ACHN (cell line): ENCODE results near the gene PVR.
"Not testable (repeated sequence)": the region's sequence is repeated elsewhere in the genome, so short reads cannot be mapped to it uniquely, and the experiment has no call there.

Experiments used
- DNase-seq: peaks from one replicate; pipeline ENCODE4 v3.0.0-alpha.2; 2015
- in situ Hi-C: cut with HindIII; loops from 2 replicates; pipeline ENCODE4 v1.10.0; 2017; ENCODE audit warnings: low sequenced_read_pairs, low pct_ligation_motif_present, low pct_unique_long_range_greater_than_20kb

The PVR gene

DNA sequence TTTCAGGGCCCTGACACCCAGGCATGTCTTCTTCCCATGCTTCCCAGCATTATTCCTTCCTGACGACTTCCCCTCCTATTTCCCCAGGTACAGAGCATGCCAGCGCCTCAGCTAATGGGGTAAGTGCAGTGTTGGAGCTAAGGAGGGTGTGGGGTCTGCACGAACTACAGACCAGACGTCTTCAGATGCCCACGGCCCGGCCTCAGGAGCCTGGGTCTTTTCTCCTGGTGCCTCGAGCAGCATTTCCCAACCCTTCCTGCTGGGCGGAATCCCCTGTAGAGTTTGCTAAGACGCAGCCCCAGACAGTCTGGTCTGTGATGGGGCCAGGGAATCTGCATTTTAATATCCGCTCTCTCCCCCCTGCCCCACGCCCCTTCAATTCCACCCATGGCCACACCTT is 17.5 kb downstream of the PVR start:
- DNase-seq: no peak
- in situ Hi-C loops: no loop called here

DNA sequence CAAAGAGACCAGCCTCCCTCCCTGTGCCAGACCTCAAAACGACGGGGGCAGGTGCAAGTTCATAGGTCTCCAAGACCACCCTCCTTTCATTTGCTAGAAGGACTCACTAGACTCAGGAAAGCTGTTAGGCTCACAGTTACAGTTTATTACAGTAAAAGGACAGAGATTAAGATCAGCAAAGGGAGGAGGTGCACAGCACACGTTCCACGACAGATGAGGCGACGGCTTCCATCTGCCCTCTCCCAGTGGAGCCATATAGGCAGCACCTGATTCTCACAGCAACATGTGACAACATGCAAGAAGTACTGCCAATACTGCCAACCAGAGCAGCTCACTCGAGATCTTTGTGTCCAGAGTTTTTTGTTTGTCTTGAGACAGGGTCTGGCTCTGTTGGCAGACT is 18.2 kb downstream of the PVR start:
- in situ Hi-C loops: no loop called here
- DNase-seq: no peak

DNA sequence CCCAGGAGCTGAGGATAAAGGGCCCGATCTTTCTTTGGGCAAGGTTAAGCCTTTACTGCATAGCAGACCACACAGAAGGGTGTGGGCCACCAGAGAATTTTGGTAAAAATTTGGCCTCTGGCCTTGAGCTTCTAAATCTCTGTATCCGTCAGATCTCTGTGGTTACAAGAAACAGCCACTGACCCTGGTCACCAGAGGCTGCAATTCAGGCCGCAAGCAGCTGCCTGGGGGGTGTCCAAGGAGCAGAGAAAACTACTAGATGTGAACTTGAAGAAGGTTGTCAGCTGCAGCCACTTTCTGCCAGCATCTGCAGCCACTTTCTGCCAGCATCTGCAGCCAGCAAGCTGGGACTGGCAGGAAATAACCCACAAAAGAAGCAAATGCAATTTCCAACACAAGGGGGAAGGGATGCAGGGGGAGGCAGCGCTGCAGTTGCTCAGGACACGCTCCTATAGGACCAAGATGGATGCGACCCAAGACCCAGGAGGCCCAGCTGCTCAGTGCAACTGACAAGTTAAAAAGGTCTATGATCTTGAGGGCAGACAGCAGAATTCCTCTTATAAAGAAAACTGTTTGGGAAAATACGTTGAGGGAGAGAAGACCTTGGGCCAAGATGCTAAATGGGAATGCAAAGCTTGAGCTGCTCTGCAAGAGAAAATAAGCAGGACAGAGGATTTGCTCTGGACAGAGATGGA is 19.1 kb downstream of the PVR start:
- no peak for DNase-seq
- in situ Hi-C loops: no loop called here

DNA sequence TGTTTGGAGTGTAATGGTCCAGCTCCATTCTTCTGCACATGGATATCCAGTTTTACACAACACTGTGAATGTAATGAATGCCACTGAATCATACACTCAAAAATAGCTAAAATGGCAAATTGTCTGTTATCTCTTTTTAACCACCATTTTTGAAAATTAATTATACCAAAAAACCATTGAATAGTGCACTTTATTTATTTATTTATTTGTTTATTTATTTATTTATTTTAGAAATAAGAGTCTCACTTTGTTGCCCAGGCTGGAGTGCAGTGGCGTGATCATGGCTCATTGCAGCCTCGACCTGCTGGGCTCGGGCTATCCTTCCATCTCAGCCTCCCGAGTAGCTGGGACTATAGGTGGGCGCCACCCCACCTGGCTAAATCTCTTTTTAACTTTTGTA is 20.3 kb downstream of the PVR start:
- DNase-seq: no peak
- in situ Hi-C loops: no loop called here

DNA sequence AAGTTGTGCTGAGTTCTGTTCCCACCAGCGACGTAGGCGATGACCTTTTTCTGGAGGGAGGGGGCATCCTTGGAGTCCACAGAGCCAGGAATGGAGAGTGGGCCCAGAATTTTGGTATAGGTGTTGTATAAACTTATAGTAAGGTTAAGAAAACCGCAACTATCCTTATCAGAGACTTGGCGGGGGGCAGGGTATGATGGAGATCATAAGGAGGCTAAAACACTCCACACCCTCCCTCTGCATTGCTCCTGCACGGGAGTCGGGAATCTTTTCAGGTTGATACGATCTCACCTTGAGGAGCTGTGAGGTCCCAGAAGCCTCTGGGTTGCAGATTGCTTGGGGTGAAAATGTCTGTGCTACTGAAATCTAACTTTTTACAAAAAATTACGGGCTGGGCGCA is 21.3 kb downstream of the PVR start:
- in situ Hi-C loops: no loop called here
- no peak for DNase-seq

DNA sequence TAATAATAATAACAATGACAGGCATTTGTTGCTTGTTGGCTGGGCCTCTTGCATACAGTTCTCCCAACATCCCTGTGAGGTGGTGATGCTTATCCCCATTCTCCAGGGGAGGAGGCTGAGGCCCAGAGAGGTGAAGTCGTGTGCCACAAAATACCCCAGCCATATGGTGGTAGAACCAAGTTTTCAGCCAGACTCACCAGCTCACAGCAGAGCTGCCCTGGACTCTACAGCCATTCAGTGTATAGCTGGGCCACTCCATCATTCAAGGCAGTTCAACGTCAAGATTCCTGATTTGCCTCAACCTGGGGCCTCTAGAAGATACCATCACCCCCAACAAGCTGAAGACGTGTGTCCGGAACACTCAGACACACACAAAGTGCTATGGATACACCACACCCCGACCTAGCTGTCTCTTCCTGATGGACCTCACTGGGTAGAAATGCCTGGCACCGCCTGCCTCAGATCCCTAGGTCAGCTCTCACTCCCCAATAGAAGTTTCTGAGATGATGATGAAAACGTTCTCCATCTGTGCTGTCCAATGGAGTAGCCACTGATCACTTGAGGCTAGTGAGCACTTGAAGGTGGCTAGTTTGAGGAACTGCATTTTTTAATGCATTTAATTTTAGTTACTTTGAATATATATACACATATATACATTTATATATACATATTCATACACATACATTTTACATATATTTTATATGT is 23.3 kb downstream of the PVR start:
- in situ Hi-C loops: no loop called here
- DNase-seq: no peak

DNA sequence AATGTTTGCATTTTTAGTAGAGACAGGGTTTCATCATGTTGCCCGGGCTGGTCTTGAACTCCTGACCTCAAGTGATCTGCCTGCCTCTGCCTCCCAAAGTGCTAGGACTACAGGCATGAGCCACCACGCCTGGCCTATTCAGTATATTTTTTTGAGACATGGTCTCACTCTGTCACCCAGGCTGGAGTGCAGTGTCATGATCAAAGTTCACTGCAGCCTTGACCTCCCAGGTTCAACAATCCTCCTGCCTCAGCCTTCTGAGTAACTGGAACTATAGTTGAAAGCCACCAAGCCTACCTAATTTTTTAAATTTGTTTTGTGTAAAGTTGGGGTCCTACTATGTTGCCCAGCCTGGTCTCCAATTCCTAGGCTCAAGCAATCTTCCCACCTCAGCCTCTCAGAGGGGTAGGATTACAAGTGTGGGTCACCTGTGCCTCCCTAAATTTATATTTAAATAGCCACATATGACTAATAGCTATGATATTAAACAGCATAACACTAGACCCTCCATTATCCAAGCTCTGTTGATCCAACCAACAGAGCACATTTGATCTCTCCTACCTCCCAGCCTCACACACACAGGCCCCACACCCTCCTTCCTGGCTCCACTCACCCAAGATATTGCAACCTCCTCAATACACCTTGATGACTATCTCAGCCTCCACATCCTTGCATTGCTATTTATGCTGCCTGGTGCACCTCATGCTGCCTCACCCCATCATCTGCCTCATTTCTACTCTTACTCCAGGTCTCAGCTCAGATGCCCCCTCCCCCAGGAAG is 25.5 kb downstream of the PVR start:
- in situ Hi-C loops: no loop called here

DNA sequence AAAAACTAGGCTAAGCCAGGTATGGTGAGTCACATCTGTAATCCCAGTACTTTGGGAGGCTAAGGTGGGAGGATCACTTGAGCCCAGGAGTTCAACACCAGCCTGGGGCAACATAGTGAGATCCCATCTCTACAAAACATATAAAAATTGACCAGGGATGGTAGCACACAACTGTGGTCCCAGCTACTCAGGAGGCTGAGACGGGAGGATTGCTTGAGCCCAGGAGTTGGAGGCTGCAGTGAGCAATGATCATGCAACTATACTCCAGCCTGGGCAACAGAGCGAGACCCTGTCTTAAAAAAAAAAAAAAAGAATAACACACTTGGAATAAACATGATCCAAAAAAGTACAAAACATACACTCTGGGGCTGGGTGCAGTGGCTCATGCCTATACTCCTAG is 26.3 kb downstream of the PVR start:
- DNase-seq, in situ Hi-C loops: not testable (repeated sequence)

More for the DNA sequence above, 25.5 kb downstream of the PVR start:
- DNase-seq: no peak

DNA sequence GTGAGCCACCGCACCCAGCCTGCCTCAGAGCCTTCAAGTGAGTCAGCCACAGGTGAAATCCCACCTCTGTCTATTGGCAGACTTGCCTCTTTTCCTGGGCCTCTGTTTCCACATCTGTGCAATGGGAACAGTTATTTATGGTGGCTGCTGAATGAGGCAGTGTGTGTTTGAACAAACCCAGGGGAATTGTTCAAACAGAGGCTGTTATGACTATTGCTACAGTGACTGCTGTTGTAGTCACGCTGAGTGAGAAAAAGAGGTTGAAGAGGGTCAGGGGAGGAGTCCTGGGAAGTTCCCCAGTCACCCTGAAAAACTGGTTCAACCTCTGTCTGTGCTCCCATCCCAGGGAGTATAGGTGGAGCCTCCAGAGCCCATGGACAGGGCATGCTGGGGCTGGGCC is 27.7 kb downstream of the PVR start, which contains the start of gene CEACAM19:
Gene CEACAM19, plus strand, starts transcription at position 83 of the 400 bp plus-strand sequence. CDS start 450 bp downstream, outside the sequence.
- DNase-seq: no peak
- in situ Hi-C loops: no loop called here

DNA sequence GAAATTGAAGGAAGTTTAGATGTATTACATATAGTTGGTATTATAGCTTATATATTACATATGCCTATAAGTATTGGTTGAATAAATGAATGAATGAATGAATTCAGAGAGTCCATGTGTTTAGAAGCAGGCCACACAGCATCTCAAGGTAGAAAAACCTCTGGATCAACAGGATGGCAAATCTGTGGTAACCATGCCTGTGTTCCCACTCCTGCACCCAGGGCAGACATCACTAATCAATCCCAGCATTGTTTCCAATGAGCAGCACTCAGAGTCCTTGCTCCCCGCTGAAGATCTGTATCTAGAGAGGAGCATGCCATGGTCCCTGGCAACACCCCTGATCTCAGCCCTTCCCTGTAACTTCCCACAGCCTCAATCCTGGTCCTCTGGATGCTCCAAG is 28.5 kb downstream of the PVR start:
- in situ Hi-C loops: no loop called here
- DNase-seq: no peak

DNA sequence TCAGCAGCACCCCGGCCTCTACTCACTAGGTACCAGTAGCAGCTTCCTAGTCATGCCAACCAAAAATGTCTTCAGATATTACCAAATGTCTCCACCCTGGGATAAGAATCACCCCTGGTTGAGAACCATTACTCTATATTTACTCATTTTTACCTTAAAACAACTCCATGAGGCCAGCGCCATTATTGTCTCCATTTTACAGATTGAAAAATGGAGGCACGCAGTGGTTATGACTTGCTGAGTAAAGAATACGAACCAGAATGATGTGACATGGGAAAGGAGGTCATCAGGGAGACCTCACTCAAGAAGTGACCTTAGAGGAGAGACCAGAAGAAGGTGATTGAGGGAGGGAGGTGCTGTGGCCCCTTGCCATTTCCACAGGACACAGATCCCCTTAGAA is 29.8 kb downstream of the PVR start:
- in situ Hi-C loops: no loop called here
- no peak for DNase-seq

DNA sequence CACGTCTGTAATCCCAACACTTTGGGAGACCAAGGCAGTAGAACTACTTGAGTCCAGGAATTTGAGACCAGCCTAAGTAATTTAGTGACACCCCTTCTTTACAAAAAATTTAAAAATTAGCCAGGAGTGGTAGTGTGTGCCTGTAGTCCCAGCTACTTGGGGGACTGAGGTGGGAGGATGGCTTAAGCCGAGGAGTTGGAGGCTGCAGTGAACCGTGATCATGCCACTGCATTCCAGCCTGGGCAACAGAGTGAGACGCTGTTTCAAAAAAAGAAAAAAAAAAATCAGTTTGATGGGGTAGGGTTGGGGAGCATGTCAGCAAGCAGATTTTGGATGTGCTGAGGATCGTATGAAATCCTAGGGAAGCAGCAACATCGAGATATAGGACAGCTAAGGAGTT is 31.8 kb downstream of the PVR start:
- in situ Hi-C loops: no loop called here

DNA sequence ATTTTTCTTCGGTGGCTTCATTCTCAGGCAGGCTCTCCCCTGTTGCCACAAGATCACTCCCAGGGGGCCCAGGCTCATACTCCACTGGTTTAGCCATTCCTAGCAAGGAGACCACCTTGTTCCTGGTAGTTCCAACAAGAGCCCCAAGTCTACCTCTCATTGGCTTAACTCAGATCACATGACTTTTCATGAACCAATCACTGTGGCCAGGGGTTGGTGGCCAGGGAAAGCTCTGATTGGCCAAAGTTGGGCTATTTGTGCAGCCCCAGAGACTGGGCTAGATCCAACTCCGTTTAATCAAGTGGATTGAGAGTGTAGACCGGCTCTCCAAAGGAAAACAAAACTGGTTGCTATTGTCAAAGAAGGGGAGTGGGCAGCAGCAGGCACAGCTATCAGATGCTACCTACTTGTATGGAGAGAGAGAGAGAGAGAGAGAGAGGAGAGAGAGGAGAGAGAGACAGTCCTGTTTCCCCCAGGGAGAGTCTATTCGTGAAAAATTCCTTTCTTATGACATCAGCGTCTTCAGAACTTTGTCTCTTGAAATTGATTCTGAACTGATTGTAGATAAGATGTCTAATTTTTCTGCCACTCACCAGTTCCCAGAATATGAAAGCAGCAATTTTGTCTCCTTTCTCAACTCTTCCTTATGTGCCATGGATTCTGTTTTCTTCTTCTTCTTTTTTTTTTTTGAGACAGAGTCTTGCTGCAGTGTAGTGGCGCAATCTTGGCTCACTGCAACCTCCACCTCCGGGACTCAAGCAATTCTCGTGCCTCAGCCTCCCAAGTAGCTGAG is 33.5 kb downstream of the PVR start:
- peak; percentile 70 for DNase-seq
- in situ Hi-C loops: no loop called here

More for the DNA sequence above, 31.8 kb downstream of the PVR start:
- no peak for DNase-seq

DNA sequence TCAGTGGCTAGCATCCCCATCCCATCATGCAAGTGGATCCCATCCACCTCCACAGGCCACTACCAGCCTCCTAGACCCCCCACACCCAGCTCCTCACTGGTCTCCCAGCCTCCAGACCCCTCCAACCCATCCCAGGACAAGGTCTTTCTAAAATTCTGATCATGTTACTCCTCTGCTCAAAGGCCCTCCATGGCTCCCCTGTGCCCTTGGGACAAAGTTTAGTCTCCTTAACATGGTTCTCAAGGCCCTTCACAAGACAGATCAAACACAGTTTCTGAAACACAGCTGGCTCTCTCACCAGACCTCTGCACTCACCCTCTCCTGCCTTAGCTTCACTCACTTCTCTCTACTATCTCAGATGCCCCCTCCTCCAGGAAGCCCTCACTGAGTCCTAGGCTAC is 36.8 kb downstream of the PVR start:
- in situ Hi-C loops: no loop called here
- DNase-seq: no peak

DNA sequence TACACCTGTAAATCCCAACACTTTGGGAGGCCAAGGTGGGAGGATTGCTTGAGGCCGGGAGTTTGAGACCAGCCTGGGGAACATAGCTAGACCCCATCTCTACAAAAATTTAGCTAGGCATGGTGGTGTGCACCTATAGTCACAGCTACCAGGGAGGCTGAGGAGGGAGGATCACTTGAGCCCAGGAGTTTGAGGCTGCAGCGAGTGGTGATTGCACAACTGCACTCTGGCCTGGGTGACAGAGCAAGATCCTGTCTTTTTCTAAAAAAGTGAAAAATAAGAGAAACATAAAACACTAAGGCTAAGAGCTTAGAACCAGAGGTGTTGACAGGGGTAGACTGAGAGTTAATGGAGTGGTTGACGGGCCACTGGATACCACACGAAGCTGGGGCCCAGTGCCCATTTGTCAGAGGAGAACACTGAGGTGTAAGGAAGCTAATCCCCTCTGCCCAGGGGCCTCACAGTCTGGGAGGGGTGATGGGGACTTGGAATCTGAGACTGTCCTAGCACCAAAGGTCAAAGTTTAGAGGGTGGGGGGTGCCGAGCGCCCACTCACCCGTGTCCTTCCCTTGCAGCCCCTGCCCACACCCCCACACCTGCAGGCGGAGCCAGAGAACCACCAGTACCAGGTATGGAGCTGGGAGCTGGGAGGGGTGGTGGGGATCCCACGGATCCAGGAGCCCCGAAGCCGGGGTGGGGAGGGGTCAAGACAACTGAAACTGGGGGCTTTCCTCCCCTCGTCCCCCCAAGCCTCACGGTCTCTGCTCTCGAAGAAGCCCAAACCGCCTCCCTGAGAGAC is 38.5 kb downstream of the PVR start:
- in situ Hi-C loops: no loop called here
- no peak for DNase-seq

DNA sequence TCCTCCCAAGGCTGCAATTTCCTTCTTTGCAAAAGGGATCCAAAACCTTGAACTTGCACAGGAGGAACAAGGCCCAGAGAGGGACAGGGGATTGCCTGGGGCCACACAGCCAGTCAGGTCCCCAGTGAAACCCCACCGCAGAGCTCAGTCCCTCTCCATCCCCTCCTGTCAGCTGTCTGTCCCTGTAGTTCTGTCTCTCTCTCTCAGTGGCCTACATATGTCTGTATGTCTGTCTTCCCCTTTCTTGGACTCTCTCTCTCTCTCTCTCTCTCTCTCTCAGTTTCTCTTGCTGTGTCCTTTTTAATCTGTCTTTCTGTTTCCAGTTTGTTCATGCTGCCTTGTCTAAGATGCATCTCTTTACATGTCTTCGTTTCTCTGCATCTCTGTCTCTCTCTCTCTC is 39.1 kb downstream of the PVR start:
- DNase-seq: no peak
- in situ Hi-C loops: no loop called here

DNA sequence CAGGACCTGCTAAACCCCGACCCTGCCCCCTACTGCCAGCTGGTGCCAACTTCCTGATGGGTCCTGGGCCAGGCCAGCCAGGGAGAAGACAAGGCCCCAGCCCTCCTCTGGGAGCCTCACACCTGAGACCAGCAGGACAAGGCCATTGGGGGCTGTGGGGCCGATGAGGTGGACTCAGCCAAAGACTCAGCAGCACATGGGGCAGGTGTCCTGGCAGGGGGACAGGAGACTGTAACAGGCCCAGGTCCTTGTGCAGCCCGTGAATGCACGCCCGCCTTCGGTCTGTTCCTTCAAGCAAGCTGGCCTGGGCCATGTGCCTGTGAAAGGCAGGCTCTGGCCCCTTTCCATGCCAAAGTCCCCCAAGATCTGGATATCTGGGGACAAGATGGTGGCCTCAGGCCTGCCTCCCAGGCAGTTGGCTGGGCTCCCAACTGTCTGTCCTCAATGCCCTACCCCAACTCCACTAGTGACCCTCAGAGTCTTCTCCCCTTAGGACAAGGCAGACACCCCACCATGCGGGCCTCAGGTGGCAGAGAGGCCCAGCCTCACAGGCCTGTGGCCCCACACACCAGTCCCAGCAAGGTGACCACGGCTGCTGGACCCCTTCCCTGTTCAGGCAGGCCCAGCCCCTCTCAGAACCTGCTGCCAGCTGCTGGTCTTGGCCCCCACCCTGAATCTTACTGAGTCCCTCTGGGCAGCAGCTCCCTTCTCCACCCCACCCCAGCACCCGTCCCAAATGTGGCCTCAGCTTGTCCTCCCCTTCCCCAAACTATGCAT is 39.9 kb downstream of the PVR start:
- no peak for DNase-seq
- in situ Hi-C loops: no loop called here
